A549 (cell line): ENCODE measurements around the gene OPCML.

Experiments
- EP300 ChIP-seq, 2 experiments: fragments of >200 bp; sonication (Bioruptor Twin); formaldehyde crosslinking; IDR thresholded peaks; 2 replicates in 1 of 2; 3 replicates in 1 of 2; pipeline ENCODE4 v1.6.1; 2016 to 2017
- PHF8 ChIP-seq: fragments of 200-600 bp; sonication (generic); IDR thresholded peaks from 2 replicates; pipeline ENCODE4 v1.6.1; 2016; ENCODE audit warnings: low read depth, mild to moderate bottlenecking, antibody characterized with exemption, moderate library complexity, borderline replicate concordance
- POLR2A ChIP-seq: IDR thresholded peaks from 2 replicates; pipeline ENCODE4 v1.6.1; 2012; ENCODE audit warnings: mild to moderate bottlenecking, low read length
- TF ChIP-seq, protein P1 (sequence below): fragments of >200 bp; sonication (Bioruptor Twin); formaldehyde crosslinking; IDR thresholded peaks from 3 replicates; pipeline ENCODE4 v1.5.1; 2016

DNA sequence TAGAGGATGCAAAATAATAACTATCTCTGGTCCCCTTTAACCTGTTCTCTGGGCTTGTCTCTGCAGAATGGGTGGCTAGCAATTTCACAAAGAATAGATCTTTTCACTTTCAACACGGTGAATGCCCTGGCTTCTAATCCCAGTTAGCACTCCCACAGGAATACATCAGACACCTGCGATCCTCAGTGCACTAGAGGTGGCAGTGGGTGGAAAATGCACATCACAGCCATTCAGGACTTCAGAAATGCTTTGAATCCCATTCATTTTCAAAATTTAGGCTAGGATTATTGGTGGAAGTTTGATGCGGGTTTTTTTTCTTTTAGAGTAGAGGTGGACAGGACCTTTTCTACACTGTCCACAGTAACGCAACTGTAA lies 55.1 kb downstream of the OPCML start:
- no peak for TF ChIP-seq PHF8
- TF ChIP-seq, protein P1, sequence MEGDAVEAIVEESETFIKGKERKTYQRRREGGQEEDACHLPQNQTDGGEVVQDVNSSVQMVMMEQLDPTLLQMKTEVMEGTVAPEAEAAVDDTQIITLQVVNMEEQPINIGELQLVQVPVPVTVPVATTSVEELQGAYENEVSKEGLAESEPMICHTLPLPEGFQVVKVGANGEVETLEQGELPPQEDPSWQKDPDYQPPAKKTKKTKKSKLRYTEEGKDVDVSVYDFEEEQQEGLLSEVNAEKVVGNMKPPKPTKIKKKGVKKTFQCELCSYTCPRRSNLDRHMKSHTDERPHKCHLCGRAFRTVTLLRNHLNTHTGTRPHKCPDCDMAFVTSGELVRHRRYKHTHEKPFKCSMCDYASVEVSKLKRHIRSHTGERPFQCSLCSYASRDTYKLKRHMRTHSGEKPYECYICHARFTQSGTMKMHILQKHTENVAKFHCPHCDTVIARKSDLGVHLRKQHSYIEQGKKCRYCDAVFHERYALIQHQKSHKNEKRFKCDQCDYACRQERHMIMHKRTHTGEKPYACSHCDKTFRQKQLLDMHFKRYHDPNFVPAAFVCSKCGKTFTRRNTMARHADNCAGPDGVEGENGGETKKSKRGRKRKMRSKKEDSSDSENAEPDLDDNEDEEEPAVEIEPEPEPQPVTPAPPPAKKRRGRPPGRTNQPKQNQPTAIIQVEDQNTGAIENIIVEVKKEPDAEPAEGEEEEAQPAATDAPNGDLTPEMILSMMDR = no peak
- TF ChIP-seq POLR2A = no peak
- no peak for TF ChIP-seq EP300 (IDR thresholded peaks at IDR 0.05)
